ENCODE results near the gene LRRC49.

DNA sequence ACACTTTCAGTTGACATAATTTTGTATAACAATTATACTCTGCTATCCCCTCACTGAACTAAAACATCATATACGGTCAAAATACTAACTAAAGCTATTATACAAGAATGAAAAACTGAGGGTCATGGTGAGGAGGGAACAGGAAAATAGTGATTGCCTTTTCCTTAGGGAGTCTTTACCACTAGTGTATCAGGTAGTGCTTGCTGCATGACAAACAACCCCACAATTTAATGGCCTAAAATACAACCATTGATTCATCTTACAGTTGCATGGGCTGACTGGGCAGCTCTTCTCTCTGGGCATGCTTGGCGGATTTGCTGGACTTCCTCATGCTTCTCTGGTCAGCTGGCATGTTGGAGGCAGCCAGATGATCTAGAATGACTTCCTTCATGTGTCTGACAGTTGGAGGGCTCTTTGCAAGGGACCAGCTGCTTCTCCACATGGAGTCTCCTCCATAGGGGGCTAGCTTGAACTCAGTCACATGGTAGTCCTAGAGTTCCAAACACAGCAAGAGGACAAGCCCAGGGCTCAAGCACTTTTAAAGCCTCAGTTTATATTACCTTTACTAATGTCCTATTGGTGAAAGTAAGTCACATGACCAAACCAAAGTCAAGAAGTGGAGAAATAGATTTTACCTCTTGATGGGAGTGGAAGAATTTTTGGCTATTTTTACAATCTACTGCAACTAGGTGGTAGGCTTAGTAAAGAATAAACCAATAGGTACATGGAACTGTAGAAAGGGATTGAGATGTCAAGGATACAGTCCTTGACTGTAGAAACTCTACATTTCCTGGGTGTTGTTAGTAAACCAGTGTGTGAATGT lies 19.2 kb upstream of the LRRC49 start:
- TF ChIP-seq, protein P1, sequence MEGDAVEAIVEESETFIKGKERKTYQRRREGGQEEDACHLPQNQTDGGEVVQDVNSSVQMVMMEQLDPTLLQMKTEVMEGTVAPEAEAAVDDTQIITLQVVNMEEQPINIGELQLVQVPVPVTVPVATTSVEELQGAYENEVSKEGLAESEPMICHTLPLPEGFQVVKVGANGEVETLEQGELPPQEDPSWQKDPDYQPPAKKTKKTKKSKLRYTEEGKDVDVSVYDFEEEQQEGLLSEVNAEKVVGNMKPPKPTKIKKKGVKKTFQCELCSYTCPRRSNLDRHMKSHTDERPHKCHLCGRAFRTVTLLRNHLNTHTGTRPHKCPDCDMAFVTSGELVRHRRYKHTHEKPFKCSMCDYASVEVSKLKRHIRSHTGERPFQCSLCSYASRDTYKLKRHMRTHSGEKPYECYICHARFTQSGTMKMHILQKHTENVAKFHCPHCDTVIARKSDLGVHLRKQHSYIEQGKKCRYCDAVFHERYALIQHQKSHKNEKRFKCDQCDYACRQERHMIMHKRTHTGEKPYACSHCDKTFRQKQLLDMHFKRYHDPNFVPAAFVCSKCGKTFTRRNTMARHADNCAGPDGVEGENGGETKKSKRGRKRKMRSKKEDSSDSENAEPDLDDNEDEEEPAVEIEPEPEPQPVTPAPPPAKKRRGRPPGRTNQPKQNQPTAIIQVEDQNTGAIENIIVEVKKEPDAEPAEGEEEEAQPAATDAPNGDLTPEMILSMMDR (IDR thresholded peaks at IDR 0.05) = no peak
- no peak for TF ChIP-seq POLR2A (IDR thresholded peaks at IDR 0.05)

Measured in adrenal gland (tissue), 5 donors.